Stimulated activated CD4-positive, alpha-beta T cell treated with anti-CD3 and anti-CD28 coated beads, Interleukin-15, amount 100 ng/mL, for 1 hour (primary cell): ENCODE measurements around the gene TFF3.

Experiments
- DNase-seq, 2 donors: peaks; one replicate each; pipeline ENCODE4 v3.0.0-alpha.2; 2020; ENCODE audit warnings: low read depth in 1 of 2, low spot score in 1 of 2

Gene TFF3

DNA sequence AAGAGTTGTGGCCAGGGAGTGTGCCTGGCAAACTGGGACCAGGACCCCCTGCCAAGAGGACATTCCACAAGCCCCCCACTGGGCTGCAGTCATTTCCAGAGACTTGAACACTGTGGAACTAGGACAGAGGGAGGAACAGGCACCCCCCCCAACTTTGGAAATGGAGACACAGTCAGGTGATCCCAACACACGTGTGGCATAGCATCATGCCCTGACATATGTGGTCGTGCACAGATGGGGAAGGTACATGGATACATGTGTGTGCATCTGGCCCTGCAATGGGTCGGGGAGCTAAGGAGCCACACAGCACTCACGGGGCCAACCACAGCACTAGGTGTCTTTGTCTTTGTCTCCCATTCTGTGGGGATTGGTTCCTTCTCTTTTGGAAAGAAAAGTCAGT is 6.6 kb upstream of the TFF3 start:
- DNase-seq, result no peak

DNA sequence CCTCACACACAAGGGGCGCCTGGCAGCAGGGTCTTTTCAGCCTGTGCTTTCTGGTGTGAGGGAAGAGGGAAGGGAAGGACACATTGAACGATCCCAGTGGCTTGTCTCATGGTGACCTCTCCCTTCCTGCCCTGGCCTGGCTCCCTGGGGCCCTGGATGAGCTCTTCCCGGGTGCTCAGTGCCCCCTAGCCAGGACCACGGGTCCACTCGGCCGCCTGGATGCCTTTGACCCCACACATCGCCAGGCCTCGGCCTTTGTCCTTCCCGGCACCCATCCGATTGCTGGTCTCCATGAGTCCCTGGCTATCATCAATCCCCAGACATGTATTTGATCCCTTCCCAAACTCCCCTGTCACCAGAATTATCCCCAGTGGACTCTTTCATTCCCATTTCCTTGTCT is 6.0 kb upstream of the TFF3 start:
- DNase-seq, result no peak

DNA sequence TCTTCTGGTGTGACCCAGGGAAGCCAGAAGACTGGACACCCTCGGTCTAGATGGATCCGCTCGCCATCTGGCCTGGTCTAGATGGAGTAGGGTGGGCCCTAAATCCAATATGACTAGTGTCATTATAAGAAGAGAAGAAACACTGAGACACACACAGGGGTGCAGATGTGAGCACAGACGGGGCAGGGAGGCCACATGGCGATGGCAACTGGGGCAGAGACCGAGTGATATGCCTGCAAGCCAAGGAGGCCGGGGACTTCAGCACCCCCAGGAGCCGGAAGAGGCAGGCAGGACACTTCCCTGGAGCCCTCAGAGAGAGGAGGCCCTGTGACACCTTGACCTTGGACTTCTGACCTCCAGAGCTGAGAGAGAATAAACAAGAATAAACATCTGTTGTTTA is 5.6 kb upstream of the TFF3 start:
- DNase-seq, result no peak

DNA sequence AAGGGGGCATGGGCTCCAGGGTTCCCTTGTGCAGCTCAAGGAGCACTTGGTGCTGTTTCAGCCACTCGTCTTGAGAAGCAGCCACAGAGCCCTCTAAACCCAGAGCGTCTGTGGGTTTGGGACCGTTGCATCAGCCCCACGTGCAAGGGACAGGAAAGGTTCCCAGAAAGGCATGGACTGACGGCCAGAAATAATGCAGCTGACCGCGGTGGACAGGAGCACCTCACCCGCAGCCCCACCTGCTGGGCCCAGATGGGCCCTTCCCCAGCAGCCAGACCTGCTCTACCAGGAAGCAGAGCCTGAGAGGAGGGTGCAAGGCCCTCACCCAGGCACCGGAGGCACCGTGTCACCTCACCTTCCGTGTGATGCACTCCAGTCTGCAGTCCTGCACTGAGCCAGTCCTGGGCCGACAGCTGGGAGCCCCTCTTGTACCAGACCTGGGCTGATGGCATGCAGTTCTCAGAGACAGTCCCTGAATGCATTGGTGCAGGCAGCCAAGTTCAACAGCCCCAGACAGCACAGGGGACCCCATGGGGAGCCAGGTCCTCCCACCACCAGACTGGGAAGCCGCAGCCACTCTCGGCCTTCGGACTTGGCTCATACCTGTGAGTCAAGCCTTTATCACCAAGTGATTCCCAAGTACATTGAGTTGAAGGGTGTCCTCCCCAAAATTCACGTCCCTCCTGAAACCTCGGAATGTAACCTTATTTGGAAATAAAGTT is 4.8 kb upstream of the TFF3 start:
- no peak for DNase-seq

DNA sequence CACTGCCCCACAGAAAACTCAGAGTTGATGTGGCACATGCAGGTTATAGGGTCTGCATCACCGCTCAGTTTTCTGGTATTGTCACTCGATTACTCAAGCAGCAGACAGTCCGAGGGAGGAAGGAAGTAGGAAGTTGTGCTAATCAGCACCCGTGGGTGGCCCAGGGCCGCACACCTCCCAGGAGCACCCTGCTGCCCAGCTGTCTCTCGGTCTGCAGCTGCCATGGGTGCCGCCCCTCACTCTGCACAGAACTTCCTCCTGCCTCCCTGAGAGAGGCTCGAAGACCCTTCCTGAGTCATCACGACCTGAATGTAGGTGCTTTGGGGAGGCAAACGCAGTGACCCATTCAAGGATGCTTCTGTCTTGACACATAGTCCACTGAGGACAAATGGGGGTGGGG is 4.2 kb upstream of the TFF3 start:
- DNase-seq, result no peak

DNA sequence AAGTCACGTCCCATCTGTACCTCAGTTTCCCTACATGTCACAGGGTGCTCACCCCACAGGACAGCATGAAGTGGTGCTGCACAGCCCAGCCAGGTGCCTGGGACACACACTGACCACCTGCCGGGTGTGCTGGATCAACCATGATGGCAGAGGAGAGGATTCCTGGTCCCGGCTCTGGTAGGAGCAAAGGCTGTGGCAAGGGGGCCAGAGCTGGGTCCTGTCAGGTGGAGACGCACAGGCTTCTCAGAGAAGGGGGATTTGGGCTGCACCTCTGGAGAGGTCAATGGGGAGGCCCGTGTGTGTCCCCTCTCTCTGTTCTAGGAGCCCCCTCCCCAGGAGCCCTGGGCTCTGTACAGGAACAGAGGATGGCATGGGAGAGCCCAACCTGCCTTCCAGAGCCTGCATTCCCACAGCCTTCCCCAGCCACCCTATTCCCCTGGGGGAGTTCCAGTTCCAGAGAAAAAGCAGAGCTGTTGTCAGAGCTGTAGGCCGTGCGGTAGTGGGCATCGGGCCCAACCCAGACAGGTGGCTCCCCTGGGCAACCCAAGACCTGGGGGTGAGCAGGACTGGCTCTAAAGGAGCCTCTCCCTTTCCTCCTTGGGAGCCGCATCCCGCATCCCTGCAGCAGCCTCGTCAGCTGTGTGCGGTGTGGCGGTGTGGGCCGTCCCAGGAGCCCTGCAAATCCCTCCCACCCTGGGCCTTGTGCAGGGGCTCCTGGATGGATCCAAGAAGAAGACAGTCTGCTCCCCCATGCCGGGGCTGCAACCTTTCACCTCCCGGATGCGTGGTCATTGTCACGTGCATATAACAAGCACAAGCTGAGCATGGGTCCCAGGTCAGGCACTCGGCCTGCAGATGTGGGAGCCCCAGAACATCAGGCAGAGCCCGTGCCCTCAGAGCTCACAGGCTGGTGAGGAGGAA is 2.9 kb upstream of the TFF3 start:
- DNase-seq, result no peak

DNA sequence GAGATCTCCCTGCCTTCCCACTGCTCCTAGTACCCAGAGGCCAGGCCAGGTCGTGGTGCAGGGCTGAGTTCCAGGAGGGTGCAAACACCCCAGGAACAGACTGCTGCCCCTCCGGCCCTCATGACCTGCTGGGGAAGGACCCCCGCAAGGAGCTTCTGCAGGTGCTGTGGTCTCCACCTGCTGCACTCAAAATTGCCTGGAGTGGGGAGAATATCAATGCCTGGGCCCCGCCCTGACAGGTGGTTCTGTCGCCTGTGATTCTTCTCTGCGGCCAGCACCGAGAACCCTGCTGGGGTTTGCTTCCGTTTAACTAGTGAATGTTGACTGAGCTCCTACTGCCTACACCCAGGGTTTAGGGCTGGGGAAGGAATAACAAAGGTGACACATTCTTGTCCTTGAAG is 2.1 kb upstream of the TFF3 start:
- no peak for DNase-seq

DNA sequence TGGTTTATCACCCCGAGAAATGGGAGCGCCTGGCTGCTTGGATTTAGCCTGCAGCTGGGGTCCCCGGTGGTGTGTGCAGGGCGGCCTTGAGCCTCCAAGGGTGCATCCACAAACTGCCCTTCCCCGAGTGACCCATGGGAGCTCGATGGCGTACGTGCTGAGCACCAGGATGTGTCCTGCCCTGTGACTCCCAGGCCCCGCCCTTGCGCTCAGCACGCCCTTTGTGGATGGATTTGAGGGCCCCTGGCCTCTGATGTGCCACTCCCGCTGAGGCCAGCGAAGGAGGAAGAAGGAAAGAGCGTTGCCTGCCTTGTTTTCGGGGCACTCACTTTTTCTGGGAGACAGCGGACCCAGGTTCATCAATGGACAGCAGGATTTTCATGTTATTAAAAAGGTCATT is 1.7 kb upstream of the TFF3 start:
- DNase-seq, result no peak

DNA sequence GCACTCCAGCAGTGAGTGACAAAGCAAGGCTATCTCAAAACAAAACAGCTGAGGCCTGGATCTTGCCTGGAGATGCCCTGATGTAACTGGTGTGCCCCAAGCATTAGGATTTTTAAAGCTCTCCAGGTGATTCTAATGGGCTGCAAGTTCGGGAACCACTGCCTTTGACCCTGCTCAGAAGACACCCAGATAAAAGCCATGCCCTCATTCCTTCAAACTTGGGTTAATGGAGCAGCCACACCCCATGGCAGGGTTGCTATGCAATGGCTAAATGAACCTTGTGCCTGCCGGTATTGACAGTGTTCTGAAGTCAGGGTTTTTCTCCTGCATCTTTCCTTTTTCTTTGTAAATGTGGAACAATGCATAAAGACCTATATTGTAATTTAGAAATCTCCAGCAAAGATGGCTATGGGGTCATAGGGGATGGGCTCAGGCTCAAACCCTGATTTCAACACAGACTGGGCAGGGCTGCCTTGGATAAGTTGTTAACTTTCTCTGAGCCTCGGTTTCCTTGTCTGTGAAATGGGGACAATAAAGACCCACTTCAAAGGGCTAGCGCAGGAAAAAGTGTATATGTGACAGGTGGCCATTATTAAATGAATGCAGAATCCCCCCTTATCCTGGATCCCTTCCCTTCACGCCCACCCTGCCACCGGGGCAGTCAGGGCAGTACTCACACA is 453 bp downstream of the TFF3 start:
- no peak for DNase-seq

DNA sequence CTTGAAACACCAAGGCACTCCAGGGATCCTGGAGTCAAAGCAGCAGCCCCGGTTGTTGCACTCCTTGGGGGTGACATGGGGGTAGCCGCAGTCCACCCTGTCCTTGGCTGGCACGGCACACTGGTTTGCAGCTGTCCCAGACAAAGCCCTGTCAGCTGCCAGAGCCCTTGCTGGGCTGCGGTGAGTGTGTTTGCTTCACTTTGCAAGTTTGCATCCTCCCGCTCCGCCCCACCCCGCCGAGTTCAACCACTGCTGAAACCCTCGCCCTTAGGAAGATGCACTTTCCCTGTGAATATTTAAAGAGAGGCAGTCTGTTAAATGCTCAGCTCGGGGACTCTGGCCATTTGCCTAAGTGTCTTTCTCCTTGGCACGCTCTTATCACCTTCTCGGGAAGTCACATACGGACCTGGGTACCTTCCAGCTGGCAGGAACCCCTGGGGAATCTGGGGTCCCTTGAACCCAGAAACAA is 1.7 kb downstream of the TFF3 start:
- no peak for DNase-seq

DNA sequence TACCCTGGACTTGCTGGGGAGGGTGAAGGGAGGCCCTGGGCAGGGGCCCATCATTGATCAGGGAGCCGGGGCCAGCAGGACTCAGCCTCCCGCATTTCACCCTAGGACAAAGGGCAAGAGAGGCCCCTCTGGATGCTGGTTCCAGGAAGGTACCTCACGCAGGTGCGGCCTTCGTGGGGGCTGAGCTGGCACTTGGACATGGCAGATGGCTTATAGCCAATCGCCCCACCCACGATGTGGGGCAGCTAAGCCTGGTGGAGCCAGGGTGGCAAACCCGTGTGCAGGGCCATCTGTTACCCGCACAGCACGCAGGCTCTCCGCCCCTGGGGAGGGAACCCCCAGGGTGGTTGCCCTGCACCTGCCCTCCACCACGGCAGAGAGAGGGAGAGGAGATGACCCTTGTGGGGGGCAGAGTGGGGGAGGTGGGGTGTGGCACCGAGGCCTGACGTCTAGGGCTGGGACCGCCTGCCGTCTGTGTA is 2.5 kb downstream of the TFF3 start:
- DNase-seq, result no peak

DNA sequence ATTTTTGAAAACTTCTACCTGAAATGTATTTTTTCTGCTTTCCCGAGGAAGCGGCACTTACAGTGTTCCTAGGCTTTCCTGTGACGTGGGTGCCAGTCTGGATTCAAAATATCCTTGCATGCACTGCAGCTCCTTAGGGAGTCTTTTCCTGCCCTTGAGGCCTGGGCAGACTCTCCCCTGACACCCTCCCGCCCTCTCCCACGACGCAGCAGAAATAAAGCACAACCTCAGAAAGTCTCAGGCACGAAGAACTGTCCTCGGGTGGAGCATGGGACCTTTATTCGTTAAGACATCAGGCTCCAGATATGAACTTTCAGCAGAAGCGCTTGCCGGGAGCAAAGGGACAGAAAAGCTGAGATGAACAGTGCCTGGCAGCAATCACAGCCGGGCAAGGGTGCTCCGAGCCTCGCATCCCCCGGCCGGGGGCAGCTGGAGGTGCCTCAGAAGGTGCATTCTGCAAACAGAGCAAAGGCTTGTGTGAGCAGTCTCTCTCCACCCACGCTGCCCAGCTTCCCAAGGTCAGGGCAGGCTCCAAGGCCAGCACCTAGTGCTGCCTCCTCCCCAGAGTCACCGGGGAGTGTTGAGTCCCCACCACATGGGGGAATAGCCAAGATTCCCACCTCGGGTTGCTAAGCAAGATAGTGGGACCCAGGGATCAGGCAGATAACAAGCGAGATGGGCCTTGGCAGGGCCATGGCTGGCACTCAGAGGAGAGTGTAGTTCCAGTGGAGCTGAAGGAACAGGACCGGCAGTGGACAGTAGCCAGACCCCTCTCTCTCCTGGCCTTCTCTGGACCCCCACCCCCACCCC is 3.2 kb downstream of the TFF3 start:
- no peak for DNase-seq

DNA sequence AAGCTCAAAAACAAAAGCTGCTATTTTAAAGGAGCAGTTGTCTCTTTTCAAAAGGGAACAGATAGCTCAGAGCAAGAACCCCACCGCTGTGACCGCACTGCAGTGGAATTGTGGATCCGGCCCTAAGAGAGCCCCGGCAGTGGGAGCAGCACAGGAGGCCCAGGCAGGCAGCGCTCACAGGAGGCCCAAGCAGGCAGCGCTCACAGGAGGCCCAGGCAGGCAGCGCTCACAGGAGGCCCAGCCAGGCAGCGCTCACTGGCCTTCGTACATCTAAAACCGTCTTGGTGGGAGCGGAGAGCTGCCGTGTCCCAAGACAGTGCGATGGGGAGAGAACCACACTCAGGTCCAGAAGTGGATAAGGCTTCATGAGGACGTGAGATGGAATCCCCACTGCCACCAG is 4.0 kb downstream of the TFF3 start:
- no peak for DNase-seq

DNA sequence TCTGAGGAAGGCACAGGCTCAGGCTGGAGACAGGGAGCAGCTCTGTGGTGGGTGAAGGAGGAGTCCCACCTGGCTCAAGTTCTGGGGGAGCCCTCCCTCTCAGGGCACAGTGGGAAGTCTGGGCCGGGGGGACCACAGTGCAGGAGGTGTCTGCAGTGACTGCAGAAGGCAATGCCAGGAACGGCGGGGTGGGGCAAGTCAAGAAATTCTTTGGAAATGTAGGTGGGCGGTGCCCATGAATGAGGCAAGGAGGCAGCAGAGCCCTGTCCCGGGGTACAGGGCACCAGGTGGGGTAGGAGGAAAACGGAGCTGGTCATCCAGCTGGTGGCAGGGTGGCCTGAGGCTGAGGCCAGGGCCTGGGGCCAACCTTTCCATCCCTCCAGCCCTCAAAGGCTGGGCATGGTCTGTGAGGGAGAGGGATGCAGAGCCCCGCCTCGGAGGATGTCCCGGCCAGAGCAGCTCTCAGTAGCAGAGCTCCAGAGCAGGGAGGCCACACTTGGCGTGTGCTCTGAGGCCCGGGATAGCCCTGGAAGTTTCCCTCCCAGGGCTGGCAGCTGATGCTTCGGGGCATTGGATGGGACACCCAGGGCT is 4.7 kb downstream of the TFF3 start:
- no peak for DNase-seq

DNA sequence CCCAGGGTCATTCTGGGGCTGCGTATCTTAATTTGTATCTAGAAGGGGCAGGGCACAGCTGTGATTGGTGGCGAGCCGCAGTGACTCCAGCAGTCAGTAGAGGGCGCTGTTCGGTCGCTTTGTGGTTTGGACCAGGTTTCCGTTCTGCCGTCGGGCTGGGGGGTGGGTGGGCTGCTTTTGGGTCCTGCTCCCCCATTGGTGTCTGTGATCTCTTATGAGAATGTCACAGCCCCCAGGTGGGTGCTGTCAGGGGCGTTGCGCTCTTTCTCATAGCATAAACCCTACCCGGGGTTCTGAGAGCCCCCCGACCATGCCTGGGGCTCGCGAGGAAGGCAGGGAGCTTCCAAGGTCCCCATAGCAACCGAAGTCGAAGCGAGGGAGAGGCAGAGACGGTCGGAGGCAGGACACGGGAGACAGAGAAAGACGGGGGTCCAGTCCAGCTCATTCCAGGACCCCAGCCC is 5.4 kb downstream of the TFF3 start:
- DNase-seq, result peak; percentile 41 to 54

DNA sequence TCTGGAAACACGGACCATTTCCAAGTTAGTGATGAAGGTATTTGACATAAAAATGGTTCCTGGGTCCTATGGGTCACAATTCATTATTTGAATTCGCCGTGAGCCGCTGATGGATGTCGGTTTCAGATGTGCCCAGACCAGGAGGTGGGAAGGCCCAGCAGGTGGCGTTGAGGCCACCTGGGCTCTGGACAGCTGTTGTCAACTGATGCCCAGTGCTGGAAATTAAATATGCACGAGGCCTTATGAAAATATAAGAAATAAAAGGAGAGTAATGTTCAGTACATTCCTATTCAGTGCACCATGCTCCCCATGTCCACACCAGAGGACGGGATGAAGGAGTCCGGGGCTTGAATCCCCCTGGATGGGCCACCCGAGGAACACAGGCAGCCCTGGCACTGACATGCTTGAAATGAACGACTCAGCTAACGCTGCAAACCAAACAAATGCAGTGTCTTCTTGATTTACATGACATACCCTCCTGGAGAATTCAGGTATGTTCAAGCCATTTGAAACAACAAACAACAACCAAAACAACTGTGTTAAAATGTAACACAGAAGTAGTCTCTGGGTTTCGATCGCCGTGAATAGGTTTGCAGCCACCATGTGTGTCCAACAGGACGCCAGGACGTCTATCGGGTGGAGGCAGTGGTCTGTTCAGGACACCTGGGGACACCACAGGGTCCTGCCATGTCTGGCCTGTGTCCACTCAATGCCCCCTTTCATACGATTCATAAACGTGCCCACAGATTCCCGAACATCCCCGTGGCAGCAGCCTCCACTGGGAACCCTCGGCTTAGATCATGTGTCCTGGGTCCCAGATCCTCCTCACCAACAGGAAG is 6.1 kb downstream of the TFF3 start:
- no peak for DNase-seq

DNA sequence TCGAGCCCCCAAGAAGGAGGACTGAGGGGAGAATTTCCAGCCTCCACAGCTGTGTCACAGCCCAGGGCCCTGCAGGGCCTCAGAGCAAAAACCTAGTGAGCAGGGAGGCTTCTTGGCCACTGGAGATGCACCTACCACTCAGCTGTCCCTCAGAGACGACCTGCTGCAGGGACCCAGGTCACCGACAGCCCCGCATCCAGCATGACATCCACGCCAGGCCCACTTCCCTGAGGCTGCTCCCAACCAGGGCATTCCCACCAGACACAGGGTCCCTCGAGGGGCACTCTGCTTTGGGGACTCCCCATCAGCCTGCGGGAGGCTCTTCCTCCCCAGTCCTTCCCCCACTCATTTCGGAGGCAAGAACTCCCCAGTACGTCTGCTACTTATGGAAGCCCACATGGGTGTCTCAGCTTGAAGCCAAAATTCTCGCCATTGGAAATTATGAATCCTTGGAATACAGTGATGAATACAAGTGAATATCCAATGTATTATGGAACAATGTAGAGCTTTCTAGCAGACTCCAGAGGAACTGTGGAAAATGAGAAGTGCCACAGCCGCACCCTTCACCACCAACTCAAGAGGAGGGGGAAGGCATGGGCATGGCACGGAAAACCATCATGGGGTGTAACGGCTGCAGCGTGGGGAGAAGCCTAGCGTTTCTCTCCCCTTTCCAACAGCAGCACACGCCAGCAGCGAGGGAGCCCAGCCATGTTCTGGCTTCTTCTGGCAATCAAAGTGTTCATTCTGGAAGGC is 6.9 kb downstream of the TFF3 start:
- DNase-seq, result no peak

DNA sequence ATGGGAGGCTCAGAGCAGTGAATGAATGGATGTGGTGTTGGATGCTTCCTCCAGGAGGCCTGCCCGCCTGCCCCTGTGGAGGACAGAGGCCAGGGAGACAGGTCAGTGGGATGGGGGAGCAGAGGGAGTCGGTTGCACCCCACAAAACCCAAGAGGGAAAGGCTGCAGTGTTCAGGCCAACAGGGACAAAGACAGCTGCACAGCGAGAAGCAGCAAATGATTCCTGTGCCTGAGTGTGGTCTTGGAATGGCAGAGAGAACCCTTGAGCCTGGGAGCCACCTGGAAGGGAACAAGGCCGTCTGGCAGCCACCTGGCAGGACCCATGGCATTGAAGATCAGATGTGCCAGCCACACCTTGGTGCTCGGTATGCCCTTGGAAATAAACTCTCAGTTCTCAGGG is 8.1 kb downstream of the TFF3 start:
- no peak for DNase-seq
